ENCODE results near the gene ILF3.

The ILF3 gene

DNA sequence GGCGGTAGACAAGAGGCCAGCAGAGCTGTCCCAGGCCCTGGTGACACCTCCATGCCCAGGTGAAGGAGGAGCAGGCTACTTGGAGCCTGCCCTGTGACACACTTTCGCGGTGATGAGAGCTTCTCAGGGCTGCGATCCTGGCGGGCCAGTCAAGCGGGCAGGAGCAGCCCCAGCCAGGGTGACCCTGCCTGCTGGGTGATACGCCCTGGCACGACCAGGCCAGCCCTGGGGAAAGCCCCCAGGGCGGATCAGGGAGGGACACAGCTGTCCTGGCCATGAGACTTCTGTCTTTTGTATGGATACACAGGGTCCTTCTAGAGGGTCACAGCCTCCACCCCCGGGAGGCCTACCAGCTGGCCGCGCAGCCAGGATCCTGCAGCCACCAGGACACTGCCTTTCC is 76.8 kb downstream of the ILF3 start:
- no peak for DNase-seq (ENCODE audit: low spot score)

GRCh38 chr19:10735741-10736140 is 81.6 kb downstream of the ILF3 start:
- no peak for DNase-seq (ENCODE audit: low spot score)

GRCh38 chr19:10736189-10736588 is 82.0 kb downstream of the ILF3 start:
- DNase-seq (ENCODE audit: low spot score), result no peak

- DNase-seq (ENCODE audit: low spot score), result no peak
Measured at GRCh38 chr19:10736916-10737551, 82.9 kb downstream of the ILF3 start.

DNA sequence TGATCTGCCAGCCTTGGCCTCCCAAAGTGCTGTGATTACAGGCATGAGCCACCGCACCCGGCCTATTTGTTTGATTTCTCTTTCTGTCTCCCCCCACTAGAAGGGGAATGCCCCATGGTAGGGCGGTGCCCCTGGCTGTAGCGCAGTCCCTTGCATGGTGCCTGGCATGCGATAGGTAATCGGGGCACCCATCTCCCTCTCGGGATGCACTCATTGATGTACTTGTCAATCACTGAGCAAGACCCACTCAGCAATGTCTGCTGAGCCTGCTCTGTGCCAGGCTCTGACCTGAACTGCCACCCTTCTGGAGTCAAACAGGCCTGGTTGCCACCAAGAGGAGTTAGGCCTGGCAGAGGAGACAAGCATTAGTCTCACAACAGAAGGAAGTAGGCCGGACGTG is 83.6 kb downstream of the ILF3 start:
- DNase-seq (ENCODE audit: low spot score), result no peak

- no peak for DNase-seq (ENCODE audit: low spot score)
Measured at GRCh38 chr19:10740798-10741197, 86.7 kb downstream of the ILF3 start.

Measured in hepatic stellate cell (primary cell).